ENCODE data around the gene JAZF1.

Gene JAZF1

DNA sequence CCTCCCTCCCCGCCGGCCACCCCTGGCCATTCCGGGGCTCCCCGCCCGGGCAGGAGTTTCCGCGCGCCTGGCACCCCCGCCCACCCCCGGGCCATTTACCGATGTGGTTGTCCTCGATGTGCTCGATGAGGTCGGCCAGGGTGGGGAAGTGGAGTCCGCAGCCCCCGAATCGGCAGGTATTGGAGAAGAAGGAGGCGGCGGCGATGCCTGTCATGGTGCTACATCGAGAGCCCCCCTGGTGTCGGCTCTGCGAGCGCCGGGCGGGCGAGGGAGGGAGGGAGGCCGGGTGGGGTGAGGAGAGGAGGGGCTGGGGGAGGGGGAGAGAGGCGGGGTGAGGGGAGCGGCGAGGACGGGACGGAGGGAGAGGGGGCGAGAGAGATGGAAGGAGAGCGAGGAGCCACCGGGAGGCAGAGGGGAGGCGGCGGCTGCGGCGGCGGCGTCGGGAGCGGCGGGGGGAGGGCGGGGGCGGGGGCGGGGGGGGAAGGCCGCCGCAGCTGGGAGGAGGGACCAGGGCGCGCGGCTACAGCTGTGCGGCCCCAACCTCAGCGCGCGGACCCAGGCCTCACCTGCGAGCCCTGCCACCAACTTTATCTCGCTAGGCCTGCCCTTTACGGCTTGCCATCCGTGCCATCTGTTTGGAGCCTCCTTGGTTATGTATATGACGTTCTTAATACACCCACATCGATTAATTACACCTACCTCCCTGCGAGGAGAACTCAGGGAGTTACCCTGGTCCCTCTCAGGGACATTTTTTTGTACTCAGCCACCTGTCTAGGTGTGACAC, at the start of gene JAZF1:
TSS of gene JAZF1 (minus strand) at position 432 of the 784 bp plus-strand sequence.
- DNase-seq (ENCODE audit: low read depth): no peak

DNA sequence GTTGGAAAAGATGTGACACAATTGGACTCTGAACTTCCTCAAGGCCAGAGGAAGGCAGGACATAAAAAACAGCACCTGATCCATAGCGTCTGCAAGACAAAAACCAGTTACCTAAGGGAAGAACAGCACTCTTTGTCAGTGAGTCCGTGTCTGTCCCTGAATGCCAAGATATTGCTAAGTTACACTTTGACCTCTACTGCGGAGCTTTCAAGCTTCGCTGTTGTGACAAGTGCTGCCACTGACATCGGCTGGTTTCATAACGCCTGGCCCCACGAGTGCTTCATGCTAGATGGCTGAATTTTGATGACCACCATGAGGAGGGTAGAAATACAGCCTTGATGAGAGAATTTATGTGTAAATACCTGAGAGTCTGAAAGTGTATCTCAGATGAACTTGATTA, 49.7 kb upstream of the JAZF1 start:
- no peak for DNase-seq (ENCODE audit: low read depth)

- no peak for DNase-seq (ENCODE audit: low read depth)
These were observed 47.8 kb upstream of the JAZF1 start for GRCh38 chr7:28228396-28228795.

DNA sequence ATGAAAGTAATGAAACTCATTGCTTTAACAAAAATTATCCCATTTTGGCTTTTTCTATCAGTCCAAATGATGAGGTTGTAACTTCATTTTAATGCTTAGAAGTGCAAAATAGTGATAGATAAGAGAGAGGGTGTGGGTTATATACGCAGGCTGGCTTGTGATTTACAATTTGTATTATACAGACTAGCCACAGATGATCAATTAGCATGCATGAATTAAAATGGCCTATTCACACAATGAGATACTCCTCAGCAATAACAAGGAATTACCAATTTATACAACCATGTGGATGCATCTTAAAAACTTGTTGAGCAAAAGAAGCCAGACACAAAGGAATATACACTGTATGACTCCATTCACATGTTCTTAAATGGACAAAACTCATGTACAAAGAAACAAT, 45.4 kb upstream of the JAZF1 start:
- DNase-seq (ENCODE audit: low read depth): no peak

GRCh38 chr7:28225576-28225975, 45.0 kb upstream of the JAZF1 start:
- no peak for DNase-seq (ENCODE audit: low read depth)

DNA sequence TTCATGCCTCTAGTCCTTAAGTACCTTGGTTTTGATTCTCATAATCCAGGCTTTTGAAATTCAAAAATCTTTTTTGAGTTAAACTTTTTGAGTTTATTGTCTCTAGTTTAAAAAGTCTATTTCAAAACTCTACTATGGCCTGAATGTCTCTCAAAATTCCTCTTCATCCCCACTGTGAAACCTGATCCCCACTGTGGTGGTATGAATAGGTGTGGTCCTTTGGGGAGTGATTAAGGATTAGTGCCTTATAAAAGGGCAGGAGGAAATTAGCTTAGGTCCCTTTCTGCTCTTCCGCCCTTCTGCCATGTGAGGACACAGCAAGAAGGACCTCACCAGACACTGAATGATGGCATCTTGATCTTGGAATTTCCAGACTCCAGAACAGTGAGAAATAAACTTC, 44.1 kb upstream of the JAZF1 start:
- no peak for DNase-seq (ENCODE audit: low read depth)

DNA sequence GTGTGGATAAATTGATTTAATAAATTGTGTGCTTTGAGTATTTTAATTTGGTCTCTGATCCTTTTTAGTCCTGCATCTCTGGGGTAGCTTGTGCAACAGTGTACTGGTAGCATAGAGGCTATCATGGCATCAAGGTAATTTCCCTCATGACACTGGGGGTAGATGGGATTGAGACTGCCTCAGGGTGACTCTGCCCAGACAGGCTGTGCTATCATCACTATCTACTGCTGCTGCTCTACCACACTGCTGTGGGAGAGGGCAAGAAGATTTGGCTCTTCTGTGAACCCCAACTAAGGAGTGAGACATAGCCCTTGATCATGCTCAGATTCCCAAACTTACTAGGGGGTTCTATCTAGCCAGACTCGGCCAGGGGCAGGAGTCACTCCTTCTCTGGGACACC, 43.6 kb upstream of the JAZF1 start:
- DNase-seq (ENCODE audit: low read depth): no peak

DNA sequence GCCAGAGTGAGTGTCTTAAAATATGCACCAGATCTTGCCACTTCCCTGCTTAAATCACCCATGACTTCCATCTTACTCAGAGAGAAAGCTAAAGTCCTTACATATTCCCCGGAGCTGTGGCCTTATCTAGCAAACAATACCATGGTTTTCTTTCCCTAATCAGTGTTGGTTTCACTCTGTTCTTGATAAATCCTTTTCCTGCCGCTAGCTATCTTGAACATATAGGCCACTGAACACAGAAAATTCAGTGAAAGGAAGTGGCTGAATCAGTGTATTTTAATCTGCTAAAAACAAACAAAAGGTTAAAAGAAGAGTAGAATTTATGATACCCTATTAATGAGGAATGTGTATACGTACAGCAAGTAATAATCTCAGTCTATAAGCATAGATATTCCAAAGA, 42.0 kb upstream of the JAZF1 start:
- no peak for DNase-seq (ENCODE audit: low read depth)

DNA sequence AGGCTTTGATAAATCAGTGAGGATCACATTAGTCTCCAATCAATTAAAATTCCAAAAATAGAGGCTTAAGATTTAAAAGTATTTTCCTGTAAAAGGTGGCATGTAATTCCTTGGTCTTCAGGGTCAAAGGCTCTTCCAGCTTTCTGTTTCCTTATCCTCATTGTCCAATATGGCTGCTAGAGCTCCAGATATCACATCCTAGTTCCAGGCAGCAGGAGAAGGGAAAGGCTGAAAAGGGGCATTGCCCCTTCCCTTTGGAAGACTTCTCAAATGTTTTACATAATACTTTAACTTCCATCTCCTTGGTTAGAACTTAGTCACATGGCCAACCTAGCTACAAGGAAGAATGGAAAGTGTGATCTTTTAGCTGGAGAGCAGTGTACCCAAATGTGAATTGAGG, 39.2 kb upstream of the JAZF1 start:
- DNase-seq (ENCODE audit: low read depth): no peak

DNA sequence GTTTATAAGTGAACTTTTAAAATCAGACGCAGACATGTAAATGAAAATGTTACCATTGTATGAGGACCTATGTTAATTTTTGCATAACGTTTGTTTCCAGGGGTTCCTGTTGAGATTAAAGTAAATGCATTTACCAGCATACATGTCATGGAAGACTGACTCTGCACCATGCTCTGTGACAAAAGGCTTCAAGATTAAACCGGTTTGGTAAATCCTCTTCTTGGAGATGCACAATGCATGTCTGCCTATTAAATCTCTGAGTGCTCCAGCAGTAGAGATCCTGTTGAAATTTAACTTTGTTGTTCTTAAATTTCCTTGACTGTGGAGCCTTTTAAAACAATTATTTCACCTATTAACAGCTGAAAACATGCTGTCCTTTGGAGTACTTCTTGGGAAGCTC, 36.5 kb upstream of the JAZF1 start:
- DNase-seq (ENCODE audit: low read depth): no peak

DNA sequence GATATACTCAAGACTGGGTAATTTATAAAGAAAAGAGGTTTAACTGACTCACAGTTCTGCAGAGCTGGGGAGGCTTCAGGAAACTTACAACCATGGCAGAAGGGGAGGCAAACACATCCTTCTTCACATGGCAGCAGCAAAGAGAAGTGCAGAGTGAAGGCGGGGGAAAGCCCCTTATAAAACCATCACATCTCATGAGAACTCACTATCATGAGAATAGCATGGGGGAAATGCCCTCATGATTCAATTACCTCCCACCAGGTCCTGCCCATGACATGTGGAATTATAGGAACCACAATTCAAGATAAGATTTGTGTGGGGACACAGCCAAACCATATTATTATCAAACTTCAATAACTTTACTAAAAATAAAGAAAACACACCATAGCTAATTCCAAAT, 30.4 kb upstream of the JAZF1 start:
- DNase-seq (ENCODE audit: low read depth): no peak

DNA sequence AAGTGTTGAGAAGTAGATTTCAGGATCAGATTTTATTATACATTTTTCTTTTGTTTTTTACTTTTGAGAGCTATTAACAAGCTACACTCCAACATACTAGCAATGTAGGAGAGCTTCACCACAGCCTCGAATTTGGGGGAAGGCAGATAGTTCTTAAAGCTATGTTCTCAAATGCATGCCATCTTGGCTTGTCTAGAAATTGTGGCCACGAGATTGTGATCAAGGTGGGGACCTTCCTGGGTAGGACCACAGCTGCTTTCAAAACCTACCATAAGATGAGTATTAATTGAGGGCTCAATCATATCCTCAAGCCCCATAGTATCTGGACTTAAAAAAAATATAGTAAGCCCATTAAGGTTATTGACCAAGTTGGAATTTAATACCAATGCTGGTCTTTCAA, 27.9 kb upstream of the JAZF1 start:
- no peak for DNase-seq (ENCODE audit: low read depth)

- no peak for DNase-seq (ENCODE audit: low read depth)
These were observed 27.0 kb upstream of the JAZF1 start for GRCh38 chr7:28207486-28208158.

DNA sequence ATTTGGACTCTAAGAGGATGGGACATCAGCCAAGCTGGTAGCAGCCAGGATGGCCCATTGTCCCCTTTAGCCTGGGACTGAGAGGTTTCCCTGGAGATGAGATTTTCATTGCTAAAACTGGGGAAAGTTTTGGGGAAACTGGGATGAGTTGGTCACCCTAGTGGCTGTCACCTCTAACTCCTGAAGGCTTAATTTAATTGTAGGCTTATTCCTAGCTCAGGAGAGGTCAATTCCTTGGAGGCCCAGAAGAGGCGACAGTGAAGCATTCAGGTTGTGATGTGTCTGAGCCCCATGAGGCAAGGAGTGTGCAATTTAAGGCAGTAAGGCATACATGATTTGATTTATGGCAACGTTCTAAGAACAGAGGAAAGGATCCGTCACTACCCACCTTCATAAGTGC, 24.9 kb upstream of the JAZF1 start:
- DNase-seq (ENCODE audit: low read depth): no peak

DNA sequence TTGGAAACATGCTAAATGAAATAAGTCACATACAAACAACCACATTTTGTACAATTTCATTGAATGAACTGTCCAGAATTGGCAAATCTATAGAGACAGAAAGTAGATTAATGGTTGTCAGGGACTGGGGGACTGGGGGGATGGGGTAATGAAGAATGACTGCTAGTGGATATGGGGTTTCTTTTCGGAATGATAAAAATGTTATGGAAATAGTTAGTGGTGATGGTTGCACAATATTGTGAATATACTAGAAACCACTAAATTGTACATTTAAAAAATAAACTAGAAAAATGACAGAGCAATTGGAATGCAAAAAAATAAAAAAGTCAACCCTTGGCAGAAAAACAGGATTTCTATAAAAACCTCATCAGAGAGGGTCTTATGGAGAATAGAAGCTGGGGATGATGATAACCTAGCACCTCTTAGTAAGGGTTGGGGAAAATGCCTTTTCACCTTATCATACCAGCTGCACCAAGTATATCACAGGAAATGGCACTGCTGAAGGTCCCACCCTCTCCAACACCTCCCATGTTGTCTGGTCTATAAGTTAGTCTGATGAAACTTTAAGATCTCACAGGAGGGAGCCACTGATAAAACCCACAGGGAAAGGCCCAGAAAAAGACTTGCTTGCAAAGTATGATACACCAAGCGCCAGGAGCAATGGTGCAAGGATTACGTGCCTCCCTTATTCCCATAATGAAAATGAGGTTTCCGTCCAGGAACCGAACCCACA, 23.1 kb upstream of the JAZF1 start:
- peak; percentile 31 for DNase-seq (ENCODE audit: low read depth)

DNA sequence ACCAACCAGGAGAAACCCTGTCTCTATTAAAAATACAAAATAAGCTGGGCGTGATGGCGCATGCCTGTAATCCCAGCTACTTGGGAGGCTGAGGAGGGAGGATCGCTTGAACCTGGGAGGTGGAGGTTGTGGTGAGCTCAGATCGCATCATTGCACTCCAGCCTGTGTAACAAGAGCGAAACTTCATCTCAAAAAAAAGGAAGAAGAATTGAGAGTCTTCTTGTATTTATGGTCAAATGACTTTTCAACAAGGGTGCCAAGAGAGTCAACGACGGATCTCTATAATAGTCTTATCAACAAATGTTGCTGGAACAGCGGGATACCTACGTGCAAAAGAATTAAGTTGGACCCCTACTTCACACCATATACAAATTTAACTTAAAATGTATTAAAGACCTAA, 21.6 kb upstream of the JAZF1 start:
- no peak for DNase-seq (ENCODE audit: low read depth)

- DNase-seq (ENCODE audit: low read depth): no peak
These were observed 20.5 kb upstream of the JAZF1 start for GRCh38 chr7:28201131-28201530.

DNA sequence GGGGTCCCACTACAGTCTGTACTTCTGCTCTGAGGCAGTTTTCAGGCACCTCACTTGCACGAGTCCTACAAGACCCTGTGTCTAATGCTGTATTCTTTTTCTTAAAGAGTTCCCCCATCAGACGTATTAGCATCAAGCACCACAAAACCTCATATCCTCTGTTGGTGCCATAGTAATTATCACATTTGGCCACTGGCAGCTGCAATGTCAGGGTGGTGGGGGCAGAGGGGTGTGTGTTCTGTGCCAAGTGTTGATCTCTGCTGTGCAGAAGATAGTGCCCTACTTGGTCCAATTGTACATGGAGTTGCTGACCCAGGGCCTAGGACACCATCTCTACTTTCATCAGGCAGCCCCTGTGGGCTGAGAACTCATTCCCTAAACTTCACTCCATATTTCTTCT, 20.0 kb upstream of the JAZF1 start:
- no peak for DNase-seq (ENCODE audit: low read depth)

DNA sequence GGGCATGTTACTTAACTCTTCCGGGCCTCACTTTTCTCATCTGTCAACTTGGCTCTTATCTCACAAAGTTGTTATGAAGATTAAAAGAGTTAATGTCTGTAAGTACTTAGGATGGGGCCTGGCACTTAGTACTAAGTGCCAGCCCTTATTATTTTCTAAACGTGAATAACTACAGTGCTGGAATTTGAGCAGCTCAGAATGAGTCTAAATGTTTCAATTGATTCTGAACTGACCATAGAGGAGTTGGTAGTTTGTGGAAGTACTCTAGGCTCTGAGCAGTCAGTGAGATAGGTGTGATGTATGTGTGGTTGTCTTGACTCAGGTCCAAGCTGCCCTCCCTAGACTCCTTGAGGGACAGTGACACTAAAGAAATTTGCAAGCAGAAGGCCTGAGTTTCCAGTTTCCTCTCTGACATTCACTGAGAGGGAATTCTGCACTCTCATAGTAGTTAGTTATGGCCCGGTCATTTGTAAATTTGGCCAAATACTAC, 18.5 kb upstream of the JAZF1 start:
- DNase-seq (ENCODE audit: low read depth): no peak

GRCh38 chr7:28195910-28196620, 15.5 kb upstream of the JAZF1 start:
- DNase-seq (ENCODE audit: low read depth): no peak

- DNase-seq (ENCODE audit: low read depth): peak; percentile 36
These were observed 12.4 kb upstream of the JAZF1 start for GRCh38 chr7:28192786-28193585.

DNA sequence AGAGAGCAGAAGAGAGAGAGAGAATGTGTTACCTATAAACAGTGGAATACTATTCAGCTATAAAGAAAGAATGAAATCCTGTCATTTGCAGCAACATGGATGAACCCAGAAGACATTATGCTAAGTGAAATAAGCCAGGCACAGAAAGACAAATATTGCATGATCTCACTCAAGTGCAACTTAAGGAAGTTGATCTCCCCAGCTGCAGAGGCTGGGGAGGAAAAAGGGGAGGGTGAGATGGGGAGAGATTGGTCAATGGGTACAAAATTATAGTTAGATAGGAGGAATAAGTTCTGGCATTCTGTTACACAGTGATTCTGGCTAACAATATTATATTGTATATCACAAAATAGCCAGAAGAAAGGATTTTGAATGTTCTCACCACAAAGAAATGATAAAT, 11.2 kb upstream of the JAZF1 start:
- DNase-seq (ENCODE audit: low read depth): no peak

Measured in GM04503 (cell line).